NT2/D1 (cell line): ENCODE results near the gene DOCK2.

Source experiments
- SUZ12 ChIP-seq: IDR thresholded peaks from 2 replicates; pipeline ENCODE4 v1.6.1; 2011; ENCODE audit not compliant: insufficient read length, insufficient read depth; ENCODE audit errors: extremely low read depth
- YY1 ChIP-seq: IDR thresholded peaks from 2 replicates; pipeline ENCODE4 v1.6.1; 2011; ENCODE audit not compliant: insufficient read length, insufficient read depth
- ZNF274 ChIP-seq: IDR thresholded peaks from 2 replicates; pipeline ENCODE4 v1.6.1; 2011; ENCODE audit warnings: mild to moderate bottlenecking, low read depth, low read length

GRCh38 chr5:169945831-169946261, 308.8 kb downstream of the DOCK2 start:
- TF ChIP-seq SUZ12 (no peak), ZNF274 (no peak), YY1 (no peak)
